ENCODE results near the gene MPPED1.

DNA sequence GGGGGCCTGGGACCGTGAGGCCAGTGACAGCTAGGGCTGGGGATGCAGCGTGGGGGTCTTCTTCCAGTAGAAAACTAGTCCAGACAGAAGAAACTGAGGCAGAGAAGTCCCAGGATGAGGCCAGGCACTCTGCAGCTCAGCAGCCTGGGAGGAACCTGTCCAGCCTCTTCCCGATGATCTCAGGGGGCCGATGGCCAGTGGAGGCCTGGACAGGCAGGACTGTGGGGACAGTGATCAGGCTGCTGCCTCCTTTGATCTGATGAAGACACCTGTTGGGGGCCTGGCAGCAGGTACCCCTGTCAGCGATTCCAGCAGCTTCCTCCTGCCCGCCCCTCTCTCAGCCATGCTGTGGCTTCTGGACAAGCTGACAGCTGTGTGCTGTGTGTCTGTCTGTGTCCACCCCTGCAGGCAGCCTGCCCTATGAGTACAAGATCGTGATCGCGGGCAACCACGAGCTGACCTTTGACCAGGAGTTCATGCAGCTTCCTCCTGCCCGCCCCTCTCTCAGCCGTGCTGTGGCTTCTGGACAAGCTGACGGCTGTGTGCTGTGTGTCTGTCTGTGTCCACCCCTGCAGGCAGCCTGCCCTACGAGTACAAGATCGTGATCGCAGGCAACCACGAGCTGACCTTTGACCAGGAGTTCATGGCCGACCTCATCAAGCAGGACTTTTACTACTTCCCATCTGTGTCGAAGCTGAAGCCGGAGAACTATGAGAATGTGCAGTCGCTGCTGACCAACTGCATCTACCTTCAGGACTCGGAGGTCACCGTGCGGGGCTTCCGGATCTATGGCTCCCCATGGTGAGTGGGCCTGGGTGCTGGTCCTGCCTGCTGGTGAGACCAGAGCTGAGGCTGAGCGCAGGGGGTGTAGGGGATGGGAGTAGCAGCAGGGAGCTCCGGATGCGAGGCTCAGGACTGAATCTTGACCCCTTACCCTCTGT lies 62.6 kb downstream of the MPPED1 start:
- TF ChIP-seq POLR2AphosphoS5 (IDR thresholded peaks at IDR 0.05; ENCODE audit: low read depth, low read length) = no peak
- TF ChIP-seq POLR2A (IDR thresholded peaks at IDR 0.05; ENCODE audit: low read depth, low read length) = no peak
- no peak for TF ChIP-seq SPI1 (IDR thresholded peaks at IDR 0.05; ENCODE audit: low read depth, low read length)
- no peak for TF ChIP-seq TAF1 (IDR thresholded peaks at IDR 0.05; ENCODE audit: low read depth, low read length)

Data from GM12891 (cell line).